ENCODE results near the gene CAB39L. TPM values are rescaled to one million over a fixed set of nuclear protein-coding genes. Genes with fewer than 3 reads are reported as not detected.
A peak's percentile ranks its signal among the peaks of the same experiment; 100 is the strongest.

Gene CAB39L
- total and polyA plus RNA-seq, 11 donors, result 5.9 to 27.4 (median 16.2) TPM

- 78 to 87% (median 85%) methylated on average over 7 of the region's 7 CpGs for WGBS, 4 donors
Measured at GRCh38 chr13:49298903-49299605, 144.8 kb downstream of the CAB39L start.

GRCh38 chr13:49298416-49298815 is 145.4 kb downstream of the CAB39L start:
- Histone ChIP-seq H3K4me3 (no peak overlapping the region), H3K36me3 (peaks cover 0 to 5% (median 0%) of the 10 kb centered on the region in 9 donors), H3K9me3 (no peaks in the 10 kb centered on the region), H3K27ac (no peak overlapping the region), H3K4me1 (peaks cover 0 to 20% (median 5%) of the 10 kb centered on the region in 12 donors), H3K27me3 (no peaks in the 10 kb centered on the region)
- TF ChIP-seq POLR2A (IDR thresholded peaks at IDR 0.05) (no peak), CTCF (IDR thresholded peaks at IDR 0.05) (no peak)
- ATAC-seq (no peak), DNase-seq (no peak)
- intact Hi-C loops (cut with DNase I), result loop anchor here in 1 of 10 donors (5.0 kb wide), 1 partner anchor 309 kb away; no protein-coding TSS in a partner anchor

More at GRCh38 chr13:49298903-49299605, 144.8 kb downstream of the CAB39L start:
- Histone ChIP-seq H3K27ac (peak overlapping the region in 1 of 12 donors; percentile 14), H3K9me3 (no peaks in the 10 kb centered on the region), H3K4me1 (peaks cover 0 to 27% (median 11%) of the 10 kb centered on the region in 12 donors), H3K4me3 (no peak overlapping the region), H3K27me3 (no peaks in the 10 kb centered on the region), H3K36me3 (peaks cover 0 to 5% (median 0%) of the 10 kb centered on the region in 9 donors)
- TF ChIP-seq POLR2A (IDR thresholded peaks at IDR 0.05), result no peak
- TF ChIP-seq CTCF (IDR thresholded peaks at IDR 0.05), result no peak
- intact Hi-C loops (cut with DNase I), result loop anchor here in 1 of 10 donors (5.0 kb wide), 1 partner anchor 308 kb away; no protein-coding TSS in a partner anchor
- no peak for ATAC-seq
- no peak for DNase-seq

GRCh38 chr13:49297338-49297737 is 146.5 kb downstream of the CAB39L start:
- Histone ChIP-seq H3K27me3 (no peaks in the 10 kb centered on the region), H3K9me3 (no peaks in the 10 kb centered on the region), H3K36me3 (peaks cover 0 to 8% (median 0%) of the 10 kb centered on the region in 9 donors), H3K27ac (peak overlapping the region in 1 of 12 donors; percentile 11), H3K4me1 (peaks cover 0 to 19% (median 9%) of the 10 kb centered on the region in 12 donors), H3K4me3 (no peak overlapping the region)
- no peak for DNase-seq
- TF ChIP-seq POLR2A (IDR thresholded peaks at IDR 0.05) (no peak), CTCF (IDR thresholded peaks at IDR 0.05) (no peak)
- intact Hi-C loops (cut with DNase I), result loop anchor here in 1 of 10 donors (5.0 kb wide), 1 partner anchor 310 kb away; no protein-coding TSS in a partner anchor
- no peak for ATAC-seq
- WGBS, 4 donors, result 80 to 90% (median 86%) methylated on average over 3 to 4 of the region's 4 CpGs

GRCh38 chr13:49296659-49297058 is 147.2 kb downstream of the CAB39L start:
- Histone ChIP-seq H3K9me3 (no peaks in the 10 kb centered on the region), H3K27ac (no peak overlapping the region), H3K4me1 (peaks cover 0 to 13% (median 6%) of the 10 kb centered on the region in 12 donors), H3K36me3 (peaks cover 0 to 10% (median 0%) of the 10 kb centered on the region in 9 donors), H3K27me3 (no peaks in the 10 kb centered on the region), H3K4me3 (no peak overlapping the region)
- DNase-seq (no peak), ATAC-seq (no peak)
- no peak for TF ChIP-seq POLR2A (IDR thresholded peaks at IDR 0.05)
- TF ChIP-seq CTCF (IDR thresholded peaks at IDR 0.05), result no peak
- WGBS, 4 donors, result 88 to 100% (median 98%) methylated on average over 2 of the region's 2 CpGs
- intact Hi-C loops (cut with DNase I), result loop anchor here in 1 of 10 donors (5.0 kb wide), 1 partner anchor 311 kb away; no protein-coding TSS in a partner anchor
